Activated T-cell treated with anti-CD3 and anti-CD28 coated beads for 48 hours (primary cell): Measurements from ENCODE around the gene CD300LG.
"Not testable (repeated sequence)": the region's sequence is repeated elsewhere in the genome, so short reads cannot be mapped to it uniquely, and the experiment has no call there.

Experiments used
- DNase-seq: peaks from one replicate; pipeline ENCODE4 v3.0.0-alpha.2; 2020; ENCODE audit warnings: low read depth

The CD300LG gene

GRCh38 chr17:43855061-43855460 lies 8.1 kb downstream of the CD300LG start:
- DNase-seq, result no peak

GRCh38 chr17:43856141-43856540 lies 9.2 kb downstream of the CD300LG start:
- DNase-seq, result no peak

DNA sequence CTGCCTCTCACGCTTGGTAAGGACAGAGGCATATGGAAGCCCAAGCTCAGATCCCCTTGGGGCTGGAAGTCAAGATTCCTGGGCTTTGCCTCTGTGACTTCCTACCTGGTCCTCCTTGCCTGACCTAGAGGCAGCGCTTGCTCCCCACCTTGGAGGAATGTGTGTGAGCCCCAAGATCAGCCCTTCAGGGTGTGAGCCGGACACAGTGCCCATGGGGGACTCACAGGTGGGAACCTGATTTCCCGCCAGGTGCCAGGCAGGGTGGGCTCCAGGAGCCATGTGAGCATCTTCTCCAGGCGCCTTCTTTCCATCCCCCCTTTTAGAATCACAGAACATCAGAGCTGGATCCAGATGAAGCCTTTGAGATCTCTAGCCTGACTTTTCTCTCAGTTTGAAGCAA lies 10.2 kb downstream of the CD300LG start:
- DNase-seq, result no peak

DNA sequence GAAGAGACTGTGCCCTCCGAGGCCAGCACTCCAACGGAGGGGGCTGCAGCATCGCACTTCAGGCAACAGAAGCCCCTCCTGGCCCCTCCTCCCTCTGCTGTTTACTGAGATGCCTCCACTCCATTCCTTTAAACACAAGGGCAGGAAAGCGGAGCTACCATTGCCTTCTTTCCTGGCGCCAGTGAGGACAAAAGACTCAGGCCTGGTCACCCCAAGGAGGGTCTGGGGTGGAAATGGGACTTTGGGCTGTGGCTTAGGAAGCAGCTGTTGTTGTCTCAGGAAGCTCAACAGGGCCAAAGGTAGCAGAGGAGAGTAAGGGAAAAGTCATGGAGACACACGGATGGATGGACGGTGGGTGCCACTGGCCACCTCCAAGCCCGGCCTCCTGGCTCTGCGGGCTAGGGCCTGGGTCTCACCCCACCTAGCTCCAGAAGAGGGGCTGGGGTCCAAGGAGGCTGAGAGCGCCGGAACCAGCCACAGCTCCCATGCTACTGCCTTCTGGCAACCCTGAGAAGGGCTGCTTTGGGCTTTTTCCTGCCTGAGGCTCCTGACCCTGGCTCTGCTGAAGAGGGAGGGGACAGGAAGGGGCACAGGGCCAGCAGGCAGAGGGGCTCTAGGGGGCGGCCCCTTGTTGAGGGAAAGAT lies 11.1 kb downstream of the CD300LG start:
- DNase-seq, result no peak

GRCh38 chr17:43860077-43860725 lies 13.2 kb downstream of the CD300LG start:
- no peak for DNase-seq

GRCh38 chr17:43860927-43861622 lies 14.1 kb downstream of the CD300LG start:
- no peak for DNase-seq

DNA sequence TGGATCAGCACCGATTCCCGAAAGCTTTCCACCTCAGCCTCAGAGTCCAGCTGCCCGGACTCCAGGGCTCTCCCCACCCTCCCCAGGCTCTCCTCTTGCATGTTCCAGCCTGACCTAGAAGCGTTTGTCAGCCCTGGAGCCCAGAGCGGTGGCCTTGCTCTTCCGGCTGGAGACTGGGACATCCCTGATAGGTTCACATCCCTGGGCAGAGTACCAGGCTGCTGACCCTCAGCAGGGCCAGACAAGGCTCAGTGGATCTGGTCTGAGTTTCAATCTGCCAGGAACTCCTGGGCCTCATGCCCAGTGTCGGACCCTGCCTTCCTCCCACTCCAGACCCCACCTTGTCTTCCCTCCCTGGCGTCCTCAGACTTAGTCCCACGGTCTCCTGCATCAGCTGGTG lies 15.0 kb downstream of the CD300LG start:
- DNase-seq, result no peak

DNA sequence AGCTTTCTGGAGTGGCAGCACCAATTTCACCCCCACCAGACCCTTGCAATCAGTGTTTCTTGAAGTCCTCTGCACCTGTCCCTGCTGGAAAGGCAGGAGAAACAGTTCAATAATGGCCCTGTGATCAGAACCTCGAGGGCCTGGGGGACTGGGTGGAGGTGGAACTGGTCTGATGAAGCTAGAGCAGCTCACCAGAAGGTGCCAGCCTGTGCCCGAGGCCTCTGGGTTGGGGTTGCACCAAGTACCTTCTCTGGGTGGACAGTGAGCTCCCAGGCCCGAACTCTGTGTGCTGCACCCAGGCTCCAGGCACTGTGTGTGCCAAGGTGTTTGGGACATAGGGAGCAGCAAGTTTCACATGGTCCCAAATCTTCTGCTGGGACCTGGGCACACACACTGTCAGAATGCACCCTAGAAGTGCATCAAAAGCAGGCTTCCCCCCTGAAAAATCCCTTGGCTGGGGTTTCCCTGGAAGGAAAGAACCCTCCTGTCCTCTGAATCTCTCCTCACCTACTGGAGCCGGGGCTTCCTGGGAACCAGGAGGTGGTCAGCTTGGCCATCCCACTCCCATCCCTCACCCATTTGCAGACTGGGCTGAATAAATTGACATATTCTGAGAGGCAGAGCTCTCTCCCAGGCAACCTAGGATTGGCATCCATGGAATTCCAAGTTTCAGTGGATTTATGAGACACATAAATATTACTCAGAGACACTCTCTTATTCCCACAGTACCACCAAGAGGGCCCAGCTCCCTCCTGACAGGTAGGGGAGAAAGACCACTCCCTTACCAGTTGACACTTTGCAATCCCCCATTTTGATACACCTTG lies 17.4 kb downstream of the CD300LG start:
- no peak for DNase-seq

GRCh38 chr17:43868226-43868994 lies 21.4 kb downstream of the CD300LG start:
- DNase-seq, result no peak

DNA sequence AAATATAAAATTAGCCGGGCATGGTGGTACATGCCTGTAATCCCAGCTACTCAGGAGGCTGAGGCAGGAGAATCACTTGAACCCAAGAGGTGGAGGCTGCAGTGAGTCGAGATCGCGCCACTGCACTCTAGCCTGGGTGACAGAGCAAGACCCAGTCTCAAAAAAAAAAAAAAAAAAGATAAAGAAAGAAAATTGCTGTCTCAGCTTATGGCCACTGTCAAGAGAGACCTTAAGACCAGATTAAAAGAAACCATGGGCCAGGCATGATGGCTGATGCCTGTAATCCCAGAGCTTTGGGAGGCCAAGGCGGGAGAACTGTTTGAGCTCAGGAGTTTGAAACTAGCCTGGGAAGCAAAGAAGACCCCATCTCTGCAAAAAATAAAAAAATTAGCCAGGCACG lies 22.1 kb downstream of the CD300LG start:
- DNase-seq, result not testable (repeated sequence)

GRCh38 chr17:43871946-43872690 lies 25.1 kb downstream of the CD300LG start:
- DNase-seq, result no peak

- DNase-seq, result no peak
These were observed 26.1 kb downstream of the CD300LG start for GRCh38 chr17:43873091-43873490.

DNA sequence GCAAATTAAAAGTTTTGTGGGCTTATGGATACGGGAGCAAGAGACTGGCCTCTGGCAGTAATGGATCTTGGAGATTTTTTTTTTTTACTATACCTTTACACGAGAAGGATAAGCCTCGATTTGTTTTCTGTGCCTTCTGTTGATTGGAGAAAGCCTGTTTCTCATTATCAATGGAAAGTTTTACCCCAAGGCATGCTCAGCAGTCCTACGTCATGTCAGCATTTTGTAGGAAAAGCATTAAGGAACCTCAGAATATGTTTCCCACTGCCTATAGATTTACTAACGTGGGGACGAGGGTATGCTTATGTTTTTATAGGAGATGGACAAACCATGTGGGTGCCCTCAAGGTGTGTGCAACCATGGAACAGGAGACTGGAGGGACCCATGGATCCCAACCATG lies 26.8 kb downstream of the CD300LG start:
- DNase-seq, result no peak

- DNase-seq, result no peak
These were observed 27.3 kb downstream of the CD300LG start for GRCh38 chr17:43874293-43874692.

- no peak for DNase-seq
These were observed 28.6 kb downstream of the CD300LG start for GRCh38 chr17:43875476-43876147.

DNA sequence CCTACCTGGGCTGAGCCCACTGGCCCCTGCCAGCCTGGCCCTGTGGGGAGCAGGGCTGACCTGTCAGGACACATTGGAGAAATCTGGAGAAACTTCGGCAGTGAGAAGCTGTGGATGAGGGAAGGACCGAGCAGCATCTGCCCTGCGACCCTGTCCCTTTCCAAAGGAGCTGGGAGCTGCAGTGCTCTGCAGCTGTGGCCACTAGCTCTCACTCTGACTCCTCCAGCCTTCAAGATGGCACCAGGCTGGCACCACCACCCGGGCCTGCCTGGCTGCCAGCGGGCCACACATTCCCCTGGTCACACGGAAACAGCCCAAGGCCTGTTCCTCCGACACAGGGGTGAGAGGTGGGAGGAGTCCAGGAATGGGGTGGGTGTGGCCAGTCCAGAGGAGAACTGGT lies 30.1 kb downstream of the CD300LG start:
- no peak for DNase-seq

DNA sequence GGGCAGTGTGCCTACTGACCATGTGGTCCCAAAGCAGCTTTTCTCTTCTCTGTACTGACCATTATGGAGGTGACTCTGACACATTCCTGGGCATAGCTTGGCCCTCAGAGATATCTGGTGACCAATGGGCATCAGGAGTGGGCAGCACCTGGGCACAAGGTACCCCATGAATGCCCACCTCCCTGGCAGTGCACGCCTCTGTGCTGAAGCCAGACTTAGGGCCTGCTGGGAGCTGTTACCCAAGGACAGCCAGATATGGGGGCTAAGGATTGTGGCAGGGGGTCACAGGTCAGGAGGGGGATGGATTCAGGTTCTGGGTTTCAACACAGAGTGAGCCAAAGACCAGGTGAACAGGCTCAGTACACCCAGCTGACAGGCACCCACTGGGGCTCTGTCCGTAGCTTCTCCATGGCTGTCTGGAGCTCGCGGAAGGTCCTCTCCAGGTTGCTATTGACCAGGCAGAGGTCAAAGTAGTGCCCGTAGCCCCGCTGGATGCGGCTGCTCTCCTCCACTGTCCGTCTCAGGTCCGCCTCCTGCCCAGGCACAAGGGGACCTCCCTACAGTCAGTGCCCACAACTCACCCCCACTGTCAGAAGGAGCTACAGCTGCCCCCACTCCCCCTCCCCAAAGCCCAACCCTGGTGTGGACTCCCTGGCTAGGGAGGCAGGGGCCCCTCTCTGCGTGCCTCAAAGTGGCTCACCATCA lies 30.6 kb downstream of the CD300LG start:
- no peak for DNase-seq

DNA sequence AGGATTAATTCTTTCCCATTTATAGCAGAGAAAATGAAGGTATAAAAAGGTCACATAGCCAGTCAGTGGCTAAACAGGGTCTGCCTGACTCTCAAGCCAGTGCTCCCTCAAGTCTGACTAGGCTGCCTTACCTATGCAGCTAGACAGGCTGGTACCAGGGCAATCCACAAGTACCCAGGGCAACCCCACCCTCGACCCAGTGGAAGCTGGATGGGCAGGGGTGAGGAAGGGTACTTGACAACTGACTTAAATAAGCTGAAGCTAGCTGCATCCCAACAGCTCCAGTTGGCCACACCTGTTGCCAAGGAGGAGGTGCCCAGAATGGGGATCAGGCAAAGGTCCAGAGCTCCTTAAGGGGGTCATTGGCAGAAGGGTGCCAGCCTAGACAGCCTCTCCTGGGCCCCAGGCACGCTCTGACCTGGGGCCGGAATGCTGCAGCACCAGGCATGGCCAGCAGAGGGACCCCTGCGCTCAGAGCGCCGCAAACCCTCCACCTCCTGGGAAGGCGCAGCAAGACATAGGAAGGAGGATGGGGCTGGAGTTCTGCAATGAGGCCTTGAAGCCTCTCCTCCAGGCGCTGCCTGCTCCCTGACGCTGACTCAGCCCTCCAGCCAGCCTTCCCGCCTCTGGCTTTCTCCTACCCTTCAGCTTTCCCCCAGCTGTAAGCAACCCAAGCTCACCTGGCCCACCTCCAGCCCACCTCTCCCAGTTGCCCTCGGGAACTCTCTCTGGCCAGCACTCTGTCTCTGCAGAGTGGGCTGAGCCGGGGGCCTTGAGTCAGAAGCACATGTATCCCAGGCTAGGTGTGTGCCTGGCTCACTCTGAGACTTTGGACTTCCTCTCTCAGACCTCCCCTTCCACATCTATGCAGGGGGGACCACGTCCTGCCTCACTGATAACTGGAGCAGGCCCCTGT lies 31.5 kb downstream of the CD300LG start:
- peak; percentile 61 for DNase-seq
